GM20431 (cell line): ENCODE measurements around the gene PPP1R14B.

Experiments used
- in situ Hi-C: fragments of 300-500 bp; cut with MseI, MboI; formaldehyde crosslinking; loops from one replicate; pipeline ENCODE4 v1.15.0; 2020; ENCODE audit warnings: low sequenced_read_pairs; ENCODE audit not compliant: unreplicated experiment

The PPP1R14B gene

GRCh38 chr11:64233913-64234586 lies 12.7 kb downstream of the PPP1R14B start, which contains the start of gene VEGFB:
Gene VEGFB (plus strand): TSS chr11:64234584. CDS start chr11:64234834, 250 bp downstream.
- in situ Hi-C loops = no loop called here

GRCh38 chr11:64232967-64233315 lies 13.8 kb downstream of the PPP1R14B start:
- in situ Hi-C loops = no loop called here

GRCh38 chr11:64232182-64232966 lies 14.4 kb downstream of the PPP1R14B start:
- in situ Hi-C loops = no loop called here

GRCh38 chr11:64231546-64231945 lies 15.2 kb downstream of the PPP1R14B start:
- in situ Hi-C loops = no loop called here

- in situ Hi-C loops = no loop called here
Observed at GRCh38 chr11:64230985-64231365, 15.8 kb downstream of the PPP1R14B start.

- in situ Hi-C loops = no loop called here
Observed at GRCh38 chr11:64230171-64230984, 16.4 kb downstream of the PPP1R14B start, which contains the start of gene DNAJC4. Gene DNAJC4 (plus strand): TSS chr11:64230548. CDS start chr11:64230855, 307 bp downstream.

GRCh38 chr11:64229744-64230170 lies 17.0 kb downstream of the PPP1R14B start:
- in situ Hi-C loops = no loop called here

GRCh38 chr11:64229090-64229743 lies 17.5 kb downstream of the PPP1R14B start:
- in situ Hi-C loops = no loop called here

GRCh38 chr11:64227405-64227956 lies 19.3 kb downstream of the PPP1R14B start:
- in situ Hi-C loops = no loop called here

- in situ Hi-C loops = no loop called here
Observed at GRCh38 chr11:64226507-64227051, 20.2 kb downstream of the PPP1R14B start.

- in situ Hi-C loops = no loop called here
Observed at GRCh38 chr11:64225608-64226506, 20.9 kb downstream of the PPP1R14B start, which contains the start of the genes NUDT22 and TRPT1. Gene NUDT22 (plus strand): TSS chr11:64226274. CDS start chr11:64226653, 379 bp downstream. Gene TRPT1 (minus strand): TSS chr11:64226186. CDS start chr11:64225860, 326 bp downstream.

- in situ Hi-C loops = no loop called here
Observed at GRCh38 chr11:64224891-64225607, 21.7 kb downstream of the PPP1R14B start.

- in situ Hi-C loops = no loop called here
Observed at GRCh38 chr11:64224151-64224890, 22.4 kb downstream of the PPP1R14B start.

GRCh38 chr11:64223001-64223651 lies 23.6 kb downstream of the PPP1R14B start:
- in situ Hi-C loops = no loop called here

- in situ Hi-C loops = no loop called here
Observed at GRCh38 chr11:64222651-64223000, 24.1 kb downstream of the PPP1R14B start.

- in situ Hi-C loops = no loop called here
Observed at GRCh38 chr11:64220798-64221197, 25.9 kb downstream of the PPP1R14B start.

GRCh38 chr11:64220271-64220670 lies 26.5 kb downstream of the PPP1R14B start:
- in situ Hi-C loops = no loop called here
